Muscle layer of colon (tissue), 2 donors: ENCODE results near the gene DISC1.

Experiments
- H3K27ac ChIP-seq: one replicate; pipeline ENCODE4 v1.7.0; 2013; ENCODE audit warnings: low read depth, mild to moderate bottlenecking, low read length, moderate library complexity
- H3K27me3 ChIP-seq, 2 donors: one replicate each; pipeline ENCODE4 v1.7.0; 2013; ENCODE audit warnings: low read length in 2 of 2, mild to moderate bottlenecking in 2 of 2; ENCODE audit not compliant: insufficient read depth in 2 of 2, control insufficient read depth in 1 of 2
- H3K36me3 ChIP-seq: one replicate; pipeline ENCODE4 v1.7.0; 2013; ENCODE audit warnings: mild to moderate bottlenecking, low read length; ENCODE audit not compliant: insufficient read depth
- H3K4me1 ChIP-seq: one replicate; pipeline ENCODE4 v1.7.0; 2013; ENCODE audit warnings: mild to moderate bottlenecking, low read length; ENCODE audit not compliant: insufficient read depth
- H3K4me3 ChIP-seq, 2 donors: one replicate each; pipeline ENCODE4 v1.7.0; 2013; ENCODE audit warnings: low read length in 2 of 2, low read depth in 1 of 2, mild to moderate bottlenecking in 1 of 2, moderate library complexity in 1 of 2
- H3K9ac ChIP-seq: one replicate; pipeline ENCODE4 v1.7.0; 2013; ENCODE audit warnings: low read length
- H3K9me3 ChIP-seq: one replicate; pipeline ENCODE4 v1.7.0; 2013; ENCODE audit warnings: mild to moderate bottlenecking, low read length
- donor health status: abdominal sarcoma.
- donor health status: Adenocarcinoma of cecum.

Gene DISC1

DNA sequence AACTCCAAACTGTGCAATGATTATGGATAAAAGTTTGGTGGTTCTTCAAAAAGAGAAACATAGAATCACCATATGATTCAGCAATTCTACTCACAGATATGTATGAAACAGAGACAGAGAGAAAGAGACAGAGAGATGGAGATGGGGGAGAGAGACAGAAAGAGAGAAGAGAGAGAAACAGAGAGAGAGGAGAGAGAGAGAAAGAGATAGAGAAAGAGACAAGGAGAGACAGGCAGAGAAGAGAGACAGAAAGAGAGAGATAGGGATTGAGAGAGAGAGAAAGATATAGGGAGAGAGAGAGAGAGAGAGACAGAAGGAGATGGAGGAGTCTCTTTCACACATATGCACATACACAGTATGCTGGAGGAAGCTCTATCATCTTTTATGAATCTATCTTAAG is 87.8 kb downstream of the DISC1 start:
- no peaks in the 10 kb centered on the region for H3K27me3 ChIP-seq
- no peaks in the 10 kb centered on the region for H3K4me1 ChIP-seq
- H3K36me3 ChIP-seq = no peaks in the 10 kb centered on the region
- H3K27ac ChIP-seq = no peak overlapping the region
- H3K4me3 ChIP-seq = no peak overlapping the region
- no peaks in the 10 kb centered on the region for H3K9me3 ChIP-seq
- H3K9ac ChIP-seq = no peak overlapping the region

DNA sequence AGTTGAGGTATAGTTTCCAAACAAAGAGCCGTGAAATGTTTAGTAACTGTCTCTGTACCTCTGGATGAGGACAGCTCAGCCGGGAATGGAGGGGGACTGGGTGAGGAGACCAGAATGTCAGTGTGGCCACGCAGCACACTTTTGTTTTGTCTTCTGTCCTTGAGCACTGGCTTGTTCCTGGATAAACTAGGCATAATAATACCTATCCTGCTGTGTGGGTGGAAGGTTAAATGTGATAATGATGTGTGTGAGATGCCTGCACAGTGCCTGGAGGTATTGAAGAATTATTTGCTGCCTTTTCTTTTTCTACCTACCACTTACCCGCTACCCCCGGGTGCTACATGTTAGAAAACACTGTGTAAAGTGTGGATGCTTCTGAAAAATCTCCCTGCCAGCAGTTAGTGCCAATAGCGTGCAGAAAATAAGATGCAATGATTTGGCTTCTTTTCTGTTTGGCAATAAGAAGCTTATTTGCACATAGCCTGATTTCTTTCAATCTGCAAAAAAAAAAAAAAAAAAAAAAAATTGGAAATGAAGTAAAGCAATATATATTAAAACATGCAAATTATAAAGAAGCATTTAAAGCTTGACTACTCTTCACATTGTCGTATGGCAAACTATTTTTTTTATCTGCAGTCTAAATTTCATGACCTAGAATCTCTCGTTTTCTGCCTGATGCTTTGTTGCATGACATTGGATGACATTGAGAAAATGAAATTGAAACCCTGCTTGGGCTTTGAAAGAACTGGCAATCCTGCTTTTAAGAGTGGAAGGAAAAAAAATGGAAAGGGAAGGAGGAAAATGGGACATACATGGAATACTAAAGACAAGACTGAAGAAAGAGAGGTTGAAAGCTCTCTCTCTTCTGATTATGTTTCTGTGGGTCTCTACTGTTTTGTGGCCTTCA is 89.5 kb downstream of the DISC1 start:
- H3K4me1 ChIP-seq = no peaks in the 10 kb centered on the region
- H3K9ac ChIP-seq = no peak overlapping the region
- H3K36me3 ChIP-seq = no peaks in the 10 kb centered on the region
- no peaks in the 10 kb centered on the region for H3K27me3 ChIP-seq
- no peak overlapping the region for H3K4me3 ChIP-seq
- H3K27ac ChIP-seq = no peak overlapping the region
- H3K9me3 ChIP-seq = no peaks in the 10 kb centered on the region

- Histone ChIP-seq H3K27ac (no peak overlapping the region), H3K4me1 (no peaks in the 10 kb centered on the region), H3K4me3 (no peak overlapping the region), H3K27me3 (no peaks in the 10 kb centered on the region), H3K9ac (no peak overlapping the region), H3K9me3 (no peaks in the 10 kb centered on the region), H3K36me3 (no peaks in the 10 kb centered on the region)
Observed at GRCh38 chr1:231716879-231717278, 90.3 kb downstream of the DISC1 start.

- Histone ChIP-seq H3K4me1 (no peaks in the 10 kb centered on the region), H3K4me3 (no peak overlapping the region), H3K9ac (no peak overlapping the region), H3K27me3 (no peaks in the 10 kb centered on the region), H3K9me3 (no peaks in the 10 kb centered on the region), H3K36me3 (no peaks in the 10 kb centered on the region), H3K27ac (no peak overlapping the region)
Observed at GRCh38 chr1:231719485-231720183, 93.0 kb downstream of the DISC1 start.

- Histone ChIP-seq H3K9ac (no peak overlapping the region), H3K9me3 (no peaks in the 10 kb centered on the region), H3K27ac (no peak overlapping the region), H3K27me3 (no peaks in the 10 kb centered on the region), H3K36me3 (no peaks in the 10 kb centered on the region), H3K4me3 (no peak overlapping the region), H3K4me1 (no peaks in the 10 kb centered on the region)
Observed at GRCh38 chr1:231720652-231721325, 94.2 kb downstream of the DISC1 start.

DNA sequence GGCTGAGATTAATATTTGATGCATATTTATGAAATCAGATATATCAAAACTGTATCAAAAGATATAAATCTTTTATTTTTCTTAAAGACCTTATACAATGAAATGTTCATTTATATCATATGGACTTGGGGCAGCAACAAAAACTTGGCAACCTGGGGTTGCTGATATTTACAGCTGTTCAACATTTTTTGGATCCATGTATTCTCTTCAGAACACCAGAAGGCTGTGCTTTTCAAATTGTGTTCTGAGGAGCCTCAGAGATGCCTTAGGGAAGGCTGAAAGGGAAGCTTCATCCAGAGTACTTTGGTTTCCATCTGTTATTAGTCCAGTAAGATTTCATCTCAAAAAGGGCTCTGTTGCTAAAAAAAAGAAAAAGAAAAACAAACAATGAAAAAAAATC is 94.8 kb downstream of the DISC1 start:
- Histone ChIP-seq H3K9me3 (no peaks in the 10 kb centered on the region), H3K27ac (no peak overlapping the region), H3K9ac (no peak overlapping the region), H3K27me3 (no peaks in the 10 kb centered on the region), H3K4me1 (no peaks in the 10 kb centered on the region), H3K36me3 (no peaks in the 10 kb centered on the region), H3K4me3 (no peak overlapping the region)

DNA sequence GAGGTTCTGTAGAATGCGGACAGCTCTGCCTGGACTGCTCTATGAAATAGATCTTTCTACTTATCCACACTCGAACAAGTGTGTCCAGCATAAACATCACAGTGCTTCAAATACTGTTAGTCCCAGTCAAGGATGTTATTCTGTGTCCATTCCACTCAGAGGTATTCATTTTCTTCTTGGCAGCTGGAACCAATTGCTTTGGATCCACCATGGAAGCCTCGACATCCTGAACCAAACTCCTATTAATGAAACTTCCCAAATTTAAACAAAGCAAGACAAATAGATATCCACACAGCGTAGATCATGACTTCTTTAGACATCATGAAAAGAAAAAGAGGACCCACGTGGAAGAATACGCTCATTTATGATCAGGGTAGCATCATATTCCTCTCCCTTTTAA is 95.8 kb downstream of the DISC1 start:
- H3K9me3 ChIP-seq = no peaks in the 10 kb centered on the region
- no peak overlapping the region for H3K4me3 ChIP-seq
- no peak overlapping the region for H3K9ac ChIP-seq
- H3K36me3 ChIP-seq = no peaks in the 10 kb centered on the region
- H3K27ac ChIP-seq = no peak overlapping the region
- H3K4me1 ChIP-seq = no peaks in the 10 kb centered on the region
- H3K27me3 ChIP-seq = no peaks in the 10 kb centered on the region

- Histone ChIP-seq H3K36me3 (no peaks in the 10 kb centered on the region), H3K27ac (no peak overlapping the region), H3K4me3 (no peak overlapping the region), H3K9me3 (no peaks in the 10 kb centered on the region), H3K27me3 (no peaks in the 10 kb centered on the region), H3K4me1 (no peaks in the 10 kb centered on the region), H3K9ac (no peak overlapping the region)
Observed at GRCh38 chr1:231723146-231723545, 96.6 kb downstream of the DISC1 start.

DNA sequence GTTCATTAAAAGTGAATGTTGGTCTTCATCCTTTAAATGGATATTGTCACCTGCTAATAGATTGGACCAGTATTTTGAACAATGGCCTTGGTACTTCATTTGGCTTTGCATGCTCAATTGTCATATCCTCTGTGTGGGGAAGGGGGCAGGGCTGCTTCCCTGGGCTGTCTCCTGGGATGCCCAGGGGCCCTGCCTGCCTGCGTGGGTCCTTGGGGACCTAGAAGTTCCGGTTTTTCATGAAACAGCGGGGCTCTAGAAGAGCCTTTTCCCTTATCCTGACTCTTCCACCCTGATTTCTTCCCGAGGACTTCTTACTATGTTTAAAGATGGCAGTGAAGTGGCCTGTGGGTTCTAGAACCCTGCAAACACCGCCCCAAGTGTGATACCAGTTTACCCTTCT is 97.5 kb downstream of the DISC1 start:
- no peaks in the 10 kb centered on the region for H3K4me1 ChIP-seq
- no peak overlapping the region for H3K27ac ChIP-seq

DNA sequence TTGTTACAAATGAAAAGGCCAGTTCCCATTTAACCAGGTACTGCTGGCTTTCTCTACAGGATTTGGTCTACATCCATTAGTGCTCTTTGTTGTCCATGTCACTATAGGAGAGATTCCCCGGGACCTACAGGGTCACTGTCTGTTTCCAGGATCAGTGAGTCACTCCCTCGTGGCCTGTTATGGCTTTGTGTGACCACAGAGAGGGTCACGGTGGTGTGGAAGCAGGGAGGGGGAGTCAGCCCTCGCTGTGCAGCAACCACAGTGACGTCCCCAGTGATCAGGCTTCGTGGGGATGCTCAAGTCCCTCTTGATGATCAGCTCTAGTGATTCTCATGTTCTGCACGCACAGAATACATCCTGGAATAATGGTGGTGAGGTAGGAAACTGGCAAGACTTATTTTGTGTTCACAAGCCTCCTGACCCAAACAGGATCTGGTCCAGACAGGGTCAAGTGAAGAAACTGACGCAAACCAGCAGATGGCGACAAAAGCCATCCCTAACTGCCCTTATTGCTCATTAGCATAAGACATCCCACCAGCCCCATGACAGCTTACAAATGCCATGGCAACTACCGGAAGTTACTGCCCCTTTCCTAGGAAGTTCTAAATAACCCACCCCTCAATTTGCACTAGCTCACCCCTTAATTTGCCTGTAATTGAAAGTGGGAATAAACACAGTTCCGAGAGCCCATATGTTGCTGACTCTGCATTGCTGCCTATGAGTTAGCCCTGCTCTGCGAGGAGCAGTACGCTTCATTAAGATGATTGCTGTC is 98.5 kb downstream of the DISC1 start:
- Histone ChIP-seq H3K9ac (no peak overlapping the region), H3K4me1 (no peaks in the 10 kb centered on the region), H3K9me3 (no peaks in the 10 kb centered on the region), H3K4me3 (no peak overlapping the region), H3K27ac (no peak overlapping the region), H3K27me3 (no peaks in the 10 kb centered on the region), H3K36me3 (no peaks in the 10 kb centered on the region)

More for the DNA sequence above, 97.5 kb downstream of the DISC1 start:
- H3K4me3 ChIP-seq = no peak overlapping the region
- H3K36me3 ChIP-seq = no peaks in the 10 kb centered on the region
- no peaks in the 10 kb centered on the region for H3K27me3 ChIP-seq
- no peaks in the 10 kb centered on the region for H3K9me3 ChIP-seq
- H3K9ac ChIP-seq = no peak overlapping the region

GRCh38 chr1:231727171-231727570 is 100.6 kb downstream of the DISC1 start:
- Histone ChIP-seq H3K27ac (no peak overlapping the region), H3K27me3 (no peaks in the 10 kb centered on the region), H3K4me1 (no peaks in the 10 kb centered on the region), H3K36me3 (no peaks in the 10 kb centered on the region), H3K9me3 (no peaks in the 10 kb centered on the region), H3K4me3 (no peak overlapping the region), H3K9ac (no peak overlapping the region)
